Activated naive CD8-positive, alpha-beta T cell treated with anti-CD3 and anti-CD28 coated beads, Interleukin-2, amount 50 U/mL, for 16 hours (primary cell): ENCODE measurements around the gene OPN4.

Experiments used
- DNase-seq: peaks from one replicate; pipeline ENCODE4 v3.0.0-alpha.2; 2020; ENCODE audit warnings: low read depth, low spot score

OPN4 gene

DNA sequence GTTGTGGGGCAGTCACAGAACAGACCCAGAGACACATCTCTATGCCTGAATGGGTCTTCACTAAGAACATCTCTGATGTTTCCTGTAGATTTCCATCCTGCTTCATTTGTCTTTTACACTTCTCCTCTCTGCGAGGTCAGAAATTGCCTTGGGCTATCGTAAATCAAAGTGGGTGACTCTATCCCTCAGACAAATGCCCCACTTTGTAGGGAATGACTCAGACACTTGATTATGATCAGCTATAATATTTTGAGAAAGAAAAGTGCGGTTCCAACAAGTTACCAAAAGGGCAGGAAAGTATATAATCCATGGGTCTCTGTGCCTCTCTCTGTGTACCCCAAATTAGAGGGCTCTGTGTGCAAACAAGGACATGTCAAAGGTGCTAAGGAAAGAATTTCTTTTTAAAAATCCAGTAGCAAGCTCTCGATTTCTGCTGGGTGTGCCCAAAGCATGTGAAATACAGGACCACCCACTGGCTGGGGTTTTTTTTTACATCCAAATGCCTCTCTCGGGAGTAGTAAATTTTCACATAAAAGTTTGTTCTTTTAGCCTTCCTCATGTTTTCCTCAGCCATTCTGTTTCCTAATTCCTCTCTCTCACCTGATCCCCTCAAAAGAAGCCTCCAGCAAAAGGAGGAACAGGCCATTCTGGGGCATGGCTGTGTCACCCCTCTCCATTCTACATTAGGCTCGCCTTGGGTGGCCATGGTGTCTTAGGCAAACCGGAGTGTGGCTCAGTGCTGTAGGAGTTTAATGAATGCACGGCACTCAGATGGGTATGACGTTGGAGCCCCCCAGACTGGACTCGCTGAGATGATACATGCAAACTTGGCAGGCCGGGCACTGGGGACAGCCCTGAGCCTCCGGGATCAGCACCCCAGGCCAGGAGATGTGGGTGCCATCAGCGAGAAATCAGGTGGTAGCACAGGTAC is 6.3 kb upstream of the OPN4 start:
- DNase-seq: no peak

DNA sequence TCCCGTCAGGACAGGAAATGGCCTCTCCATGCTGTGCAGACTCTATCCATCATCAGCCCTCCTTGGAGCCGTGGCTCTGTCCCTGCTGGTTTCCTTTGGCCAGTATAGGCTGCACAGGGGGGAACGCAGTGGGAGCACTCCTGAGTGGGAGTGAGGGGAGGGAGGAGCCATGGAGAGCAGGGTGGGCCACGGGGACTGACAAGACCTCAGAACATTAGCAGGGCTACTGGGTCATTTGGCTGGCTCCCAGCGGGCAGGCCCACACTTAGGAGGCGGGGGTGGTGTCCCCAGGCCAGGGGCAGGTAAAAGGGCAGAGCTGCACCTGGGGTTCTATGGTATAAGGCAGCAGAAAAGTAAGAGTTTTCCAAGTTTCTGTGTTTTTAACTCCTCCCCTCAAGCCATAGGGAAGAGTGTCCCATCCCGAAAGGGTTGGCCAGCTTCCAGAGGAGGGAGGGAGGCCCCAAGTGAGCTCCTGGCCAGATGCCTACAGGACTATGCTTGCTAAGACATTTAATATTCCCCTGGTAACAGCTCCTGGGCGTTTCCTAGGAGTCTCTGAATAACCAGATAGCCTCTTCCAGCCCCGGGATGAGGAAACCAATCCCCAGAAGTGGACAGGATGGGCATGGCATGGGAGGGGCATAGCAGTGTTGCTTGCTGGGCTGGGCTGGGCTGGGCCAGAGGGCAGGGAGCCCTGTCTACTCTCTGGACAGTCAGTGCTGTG is 5.5 kb upstream of the OPN4 start:
- no peak for DNase-seq

DNA sequence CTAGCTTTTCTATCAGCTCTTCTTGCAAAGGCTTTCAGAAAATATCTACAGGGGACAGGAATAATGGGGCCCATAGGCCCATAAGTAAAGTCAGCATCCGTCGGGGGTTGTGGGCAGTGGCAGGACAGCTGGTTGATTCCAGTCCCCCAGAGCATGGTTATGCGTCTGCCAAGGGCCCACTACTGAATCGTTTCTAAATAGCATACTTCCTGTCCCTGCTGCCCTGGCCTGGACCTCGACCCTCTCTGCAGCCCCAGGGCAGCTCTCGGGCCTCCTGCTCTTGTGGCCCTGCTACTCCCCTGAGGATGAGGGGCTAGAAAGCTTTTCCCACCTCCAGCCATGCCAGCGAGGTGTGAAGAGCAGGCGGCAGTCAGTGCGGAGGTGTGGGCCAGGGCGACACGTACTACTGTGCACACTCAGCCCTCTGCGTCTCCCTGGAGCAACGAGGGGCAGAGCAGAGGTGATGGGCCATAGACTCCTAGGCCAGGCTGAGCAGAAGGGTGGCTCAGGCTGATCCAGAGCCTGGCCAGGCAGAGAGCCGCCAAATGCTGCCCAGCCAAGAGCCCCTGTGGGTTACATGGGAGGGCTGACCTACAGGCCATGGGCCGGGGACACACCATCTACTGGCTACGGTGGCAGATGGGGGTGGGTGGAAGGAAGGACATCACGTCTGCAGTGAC is 4.7 kb upstream of the OPN4 start:
- DNase-seq: no peak

DNA sequence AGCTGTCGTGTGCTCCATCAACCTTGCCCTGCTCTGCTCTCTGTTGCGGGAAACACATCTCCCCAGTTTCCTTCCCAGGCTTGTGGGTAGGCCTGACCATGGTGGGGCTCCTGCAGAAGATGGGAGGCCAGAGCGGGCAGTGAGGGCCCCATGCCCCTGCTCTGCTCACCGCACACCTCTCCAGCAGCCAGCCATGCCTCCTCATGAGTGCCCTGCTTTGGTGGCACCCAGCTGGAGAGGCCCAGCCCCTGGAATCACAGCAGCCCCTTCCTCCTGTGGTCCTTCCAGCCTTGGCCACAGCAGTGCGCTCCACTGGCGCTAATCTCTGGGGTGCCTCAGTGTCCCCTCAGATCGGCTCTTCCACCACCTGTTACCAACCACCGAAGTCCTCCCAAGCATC is 4.2 kb upstream of the OPN4 start:
- DNase-seq: no peak

DNA sequence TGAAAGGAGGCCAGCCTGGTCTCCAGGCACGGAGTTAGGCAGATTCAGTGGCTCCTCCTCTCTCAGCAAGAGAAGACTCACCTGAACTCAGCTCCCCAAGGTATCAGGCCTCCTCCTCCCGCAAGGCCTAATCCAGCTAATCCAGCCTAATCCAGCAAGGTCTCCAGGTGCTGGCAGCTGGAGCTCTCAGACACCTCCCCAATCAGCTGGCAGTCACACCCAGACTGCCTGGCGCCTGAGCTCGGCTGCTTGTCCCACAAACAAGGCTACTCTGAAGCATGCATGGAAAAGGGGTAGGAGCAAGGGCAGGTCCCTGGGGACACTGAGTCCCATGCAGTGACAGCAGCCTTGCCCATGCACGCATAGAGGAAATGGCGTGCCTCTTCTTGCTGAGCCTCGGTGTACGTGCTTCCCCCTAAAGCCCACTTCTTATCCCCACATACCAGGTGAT is 3.3 kb upstream of the OPN4 start:
- no peak for DNase-seq

DNA sequence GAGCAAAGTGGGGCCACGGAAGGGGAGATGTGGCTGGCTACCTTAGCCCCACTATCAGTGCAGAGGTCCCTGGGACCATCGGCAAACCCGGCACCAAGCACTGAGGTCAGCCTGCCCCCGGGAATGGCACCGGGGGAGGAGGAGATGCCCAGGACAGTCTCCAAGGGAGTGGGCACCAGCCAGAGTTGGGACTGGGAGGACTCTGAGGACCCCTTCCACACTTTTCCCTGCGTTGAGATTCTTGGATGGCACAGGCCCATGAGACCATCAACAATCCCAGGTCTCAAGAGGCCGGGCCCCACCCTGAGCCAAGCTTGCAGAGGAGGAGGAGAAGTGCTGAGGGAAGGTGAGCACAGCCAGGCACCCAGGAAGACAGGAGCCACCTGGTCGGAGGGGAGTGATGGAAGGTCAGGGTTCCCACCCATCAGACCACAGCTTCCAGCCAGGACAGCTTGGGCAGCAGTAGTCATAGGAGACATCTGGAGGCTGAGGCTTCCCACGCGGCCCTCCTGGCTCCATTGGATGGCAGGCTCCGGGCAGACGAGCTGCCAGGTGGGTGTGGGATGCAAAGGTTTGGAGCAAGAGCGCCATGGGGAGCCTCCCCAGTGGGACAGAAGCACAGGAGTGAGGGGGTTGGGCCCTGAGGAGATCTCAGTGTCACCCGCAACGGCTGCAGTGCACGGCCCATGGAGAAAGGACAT is 2.6 kb upstream of the OPN4 start:
- no peak for DNase-seq

DNA sequence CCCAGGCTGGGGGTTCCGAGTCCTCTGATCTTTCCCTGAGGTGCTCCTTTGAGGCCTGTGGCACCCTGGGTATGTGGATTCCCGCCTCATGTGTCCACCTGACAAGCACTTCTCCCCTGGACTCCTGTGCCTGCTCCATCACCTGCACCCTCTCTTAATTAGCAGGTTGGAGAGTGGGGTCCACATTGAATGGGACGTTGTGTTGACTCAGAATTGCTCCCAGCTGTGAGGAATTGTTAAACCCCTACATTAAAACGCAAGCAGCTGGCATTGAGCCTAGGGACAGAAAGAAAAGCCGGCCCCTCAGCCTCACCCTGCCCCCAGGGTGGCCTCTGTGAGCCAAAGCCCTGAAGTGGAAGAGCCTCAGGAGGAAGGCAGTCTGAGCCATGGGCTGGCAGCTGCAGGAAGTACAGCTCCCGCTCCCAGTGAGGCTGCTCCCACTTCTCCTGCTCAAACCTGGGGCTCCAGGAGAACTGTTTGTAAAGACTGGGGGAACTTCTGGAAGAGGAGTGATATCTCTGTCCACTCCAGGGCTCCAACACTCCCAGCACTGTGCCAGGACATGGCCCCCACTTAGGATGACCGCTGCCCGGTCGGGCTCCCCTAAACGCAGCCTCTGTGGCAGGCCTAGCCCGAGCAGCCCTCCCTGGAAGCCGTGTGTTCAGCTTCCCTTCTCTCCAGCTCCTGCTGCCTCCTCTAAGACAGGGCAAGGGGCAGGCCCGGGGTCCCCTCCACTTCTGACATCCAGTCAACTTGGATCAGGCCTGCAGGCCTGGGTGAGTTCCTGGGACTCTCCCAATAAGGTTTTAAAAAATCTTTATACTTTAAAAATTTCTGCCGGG is 1.8 kb upstream of the OPN4 start:
- no peak for DNase-seq

DNA sequence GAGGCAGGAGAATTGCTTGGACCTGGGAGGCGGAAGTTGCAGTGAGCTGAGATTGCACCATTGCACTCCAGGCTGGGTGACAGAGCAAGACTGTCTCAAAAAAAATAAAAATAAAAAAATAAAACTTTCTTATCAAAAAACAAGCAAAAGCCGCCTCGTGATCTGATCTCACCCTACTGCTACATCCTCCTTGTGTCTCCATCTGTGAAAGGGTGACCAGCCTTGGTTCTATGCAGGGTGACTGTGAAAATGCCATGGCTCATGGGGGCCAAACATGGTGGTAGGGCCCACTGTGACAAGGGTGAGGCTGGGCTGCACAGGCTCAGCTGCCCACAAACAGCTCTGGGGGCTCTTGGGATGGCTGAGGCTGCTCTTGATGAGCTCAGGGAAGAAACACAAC is 968 bp upstream of the OPN4 start:
- DNase-seq: no peak

DNA sequence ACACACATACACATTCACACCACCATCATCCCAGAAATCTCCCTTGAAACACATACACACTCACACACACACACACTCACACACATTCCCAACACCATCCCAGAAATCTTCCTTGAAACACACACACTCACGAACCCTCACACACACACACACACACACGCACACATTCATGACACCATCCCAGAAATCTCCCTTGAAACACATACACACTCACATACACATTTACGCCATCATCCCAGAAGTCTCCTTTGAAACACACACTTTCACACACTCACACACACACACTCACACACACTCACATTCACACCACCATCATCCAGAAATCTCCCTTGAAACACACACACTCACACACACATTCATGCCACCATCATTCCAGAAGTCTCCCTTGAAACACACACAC is 360 bp upstream of the OPN4 start:
- DNase-seq: no peak

DNA sequence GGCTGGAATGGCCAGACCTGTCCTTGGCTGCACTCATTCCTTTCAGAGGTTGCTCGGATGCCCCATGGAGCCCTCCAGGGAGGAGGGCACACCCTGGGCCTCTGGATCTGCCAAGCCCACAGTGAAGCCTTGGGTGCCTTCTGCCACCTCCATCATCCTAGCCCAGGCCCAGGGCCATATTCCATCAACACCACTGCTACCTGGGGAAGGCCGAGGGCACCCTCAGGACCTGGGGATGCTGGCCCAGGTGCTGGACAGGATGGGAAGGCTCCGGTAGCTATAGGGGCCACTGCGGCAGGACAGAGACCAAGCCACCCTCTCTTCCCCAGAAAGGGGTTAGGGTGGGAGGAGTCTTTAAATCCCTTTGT is 810 bp downstream of the OPN4 start:
- DNase-seq: no peak

DNA sequence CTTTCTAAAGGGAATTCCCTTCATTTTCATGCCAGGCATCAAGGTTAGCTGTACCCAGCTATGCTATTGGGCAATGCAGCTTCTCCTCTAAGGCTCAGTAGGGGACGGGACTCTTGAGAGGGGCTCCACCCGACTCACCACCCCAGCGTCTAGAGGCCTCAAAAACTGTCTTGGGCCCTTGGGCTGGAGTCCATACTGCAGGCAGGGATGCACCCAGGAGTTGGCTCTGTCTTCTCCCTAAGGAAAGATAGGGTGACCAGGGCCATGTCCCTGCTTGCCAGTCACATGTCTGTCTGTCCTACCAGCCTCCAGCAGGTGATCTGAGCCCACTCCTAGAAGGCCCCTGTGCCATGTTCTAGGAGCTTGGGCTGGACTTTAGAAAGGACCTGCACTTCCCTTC is 1.2 kb downstream of the OPN4 start:
- DNase-seq: no peak

DNA sequence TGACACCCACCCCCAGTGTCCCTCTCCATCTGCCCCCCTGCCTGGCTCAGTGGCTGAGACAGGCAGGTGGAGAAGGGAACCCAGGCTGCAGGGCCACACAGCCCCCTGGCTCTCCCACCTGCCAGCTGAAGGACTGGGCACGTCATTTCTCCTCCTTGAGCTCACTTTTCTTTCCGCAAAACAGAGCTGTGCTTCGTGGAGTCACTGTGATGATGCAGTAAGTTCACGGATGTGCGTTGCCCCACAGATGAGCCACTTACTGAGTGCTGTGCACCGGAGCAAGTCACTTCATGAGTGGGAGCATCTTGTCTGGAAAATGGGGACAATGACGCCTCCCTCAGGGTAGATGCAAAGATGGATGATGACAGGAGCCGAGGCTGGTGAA is 2.7 kb downstream of the OPN4 start:
- DNase-seq: no peak

DNA sequence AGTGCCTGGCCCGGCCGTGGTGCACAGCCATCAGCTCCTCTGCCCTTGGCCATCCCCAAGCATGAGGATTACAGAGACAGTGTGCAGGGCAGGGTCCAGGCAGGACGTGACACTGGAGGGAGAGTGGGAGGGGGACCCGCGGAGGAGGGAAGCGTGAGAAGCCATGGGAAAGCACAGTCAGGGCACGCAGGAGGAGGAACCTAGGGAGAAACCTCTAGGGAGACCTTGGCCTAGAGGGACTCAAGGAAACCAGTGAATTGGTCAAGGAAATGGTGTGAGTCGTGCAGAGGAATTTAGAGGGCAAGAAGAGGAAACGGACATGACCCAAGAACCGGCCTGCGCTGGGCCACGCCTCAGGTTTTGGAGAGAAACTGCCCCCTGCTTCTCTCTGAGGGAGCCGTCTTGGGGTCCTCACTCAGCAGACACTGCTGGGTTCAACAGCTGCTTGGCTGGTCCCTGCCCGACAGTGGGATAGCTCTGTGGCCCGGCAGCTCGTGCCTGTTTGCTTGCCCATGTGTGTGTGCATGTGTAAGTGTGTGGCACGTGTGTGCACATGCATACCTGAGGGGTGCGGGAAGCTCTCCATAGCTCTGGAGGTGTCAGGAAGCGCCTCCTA is 3.2 kb downstream of the OPN4 start:
- no peak for DNase-seq

DNA sequence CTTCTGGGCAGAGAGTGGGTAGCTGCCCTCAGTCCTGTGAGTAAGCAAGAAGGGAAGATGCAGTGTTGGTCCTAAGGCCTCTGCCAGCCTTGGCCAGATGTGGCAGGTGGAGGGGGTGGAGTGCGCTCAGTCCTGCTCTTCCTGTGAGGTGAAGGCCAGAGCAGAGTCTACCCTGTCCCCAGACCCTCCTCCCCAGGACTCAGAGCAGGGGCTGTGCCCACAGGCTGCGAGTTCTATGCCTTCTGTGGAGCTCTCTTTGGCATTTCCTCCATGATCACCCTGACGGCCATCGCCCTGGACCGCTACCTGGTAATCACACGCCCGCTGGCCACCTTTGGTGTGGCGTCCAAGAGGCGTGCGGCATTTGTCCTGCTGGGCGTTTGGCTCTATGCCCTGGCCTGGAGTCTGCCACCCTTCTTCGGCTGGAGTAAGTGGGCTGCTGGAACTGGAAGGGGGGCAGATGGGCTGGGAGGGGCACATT is 4.0 kb downstream of the OPN4 start:
- DNase-seq: no peak

DNA sequence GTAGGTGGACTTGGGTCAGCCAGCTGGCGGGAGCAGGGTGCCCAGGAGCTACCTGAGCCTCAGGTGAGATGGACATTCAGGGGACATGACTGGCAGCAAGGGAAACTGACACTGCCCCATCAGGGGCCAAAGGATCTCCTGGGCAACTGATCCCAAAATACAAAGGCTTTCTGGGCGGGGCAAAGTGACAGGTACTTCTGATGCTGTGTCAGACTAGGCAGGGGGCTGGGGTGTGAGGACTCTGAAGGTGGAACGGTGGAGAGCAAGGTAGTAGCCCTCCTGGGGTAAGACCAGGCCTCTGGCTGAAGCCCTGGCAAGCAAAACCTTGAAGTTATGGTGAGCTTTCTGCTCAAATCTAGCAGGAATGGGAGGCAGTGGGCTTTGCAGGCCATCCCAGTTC is 4.4 kb downstream of the OPN4 start:
- DNase-seq: no peak

DNA sequence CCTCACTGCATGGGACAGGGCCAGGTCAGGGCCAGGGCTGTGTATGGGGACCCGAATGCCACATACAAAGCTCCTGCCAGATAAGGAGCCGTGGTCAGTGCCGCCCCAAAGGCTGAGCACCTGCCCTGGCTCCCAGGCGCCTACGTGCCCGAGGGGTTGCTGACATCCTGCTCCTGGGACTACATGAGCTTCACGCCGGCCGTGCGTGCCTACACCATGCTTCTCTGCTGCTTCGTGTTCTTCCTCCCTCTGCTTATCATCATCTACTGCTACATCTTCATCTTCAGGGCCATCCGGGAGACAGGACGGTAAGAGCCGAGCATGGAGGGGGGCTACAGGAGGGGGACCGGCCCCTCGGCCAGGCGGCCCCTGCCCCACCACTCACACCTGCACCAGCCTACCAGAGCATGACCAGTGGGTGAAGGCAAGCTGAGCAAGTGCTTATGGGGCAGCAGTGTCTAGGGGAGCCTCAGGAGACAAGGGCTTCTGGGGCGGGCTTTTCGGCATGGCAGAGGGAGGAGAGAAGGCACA is 4.9 kb downstream of the OPN4 start:
- no peak for DNase-seq

DNA sequence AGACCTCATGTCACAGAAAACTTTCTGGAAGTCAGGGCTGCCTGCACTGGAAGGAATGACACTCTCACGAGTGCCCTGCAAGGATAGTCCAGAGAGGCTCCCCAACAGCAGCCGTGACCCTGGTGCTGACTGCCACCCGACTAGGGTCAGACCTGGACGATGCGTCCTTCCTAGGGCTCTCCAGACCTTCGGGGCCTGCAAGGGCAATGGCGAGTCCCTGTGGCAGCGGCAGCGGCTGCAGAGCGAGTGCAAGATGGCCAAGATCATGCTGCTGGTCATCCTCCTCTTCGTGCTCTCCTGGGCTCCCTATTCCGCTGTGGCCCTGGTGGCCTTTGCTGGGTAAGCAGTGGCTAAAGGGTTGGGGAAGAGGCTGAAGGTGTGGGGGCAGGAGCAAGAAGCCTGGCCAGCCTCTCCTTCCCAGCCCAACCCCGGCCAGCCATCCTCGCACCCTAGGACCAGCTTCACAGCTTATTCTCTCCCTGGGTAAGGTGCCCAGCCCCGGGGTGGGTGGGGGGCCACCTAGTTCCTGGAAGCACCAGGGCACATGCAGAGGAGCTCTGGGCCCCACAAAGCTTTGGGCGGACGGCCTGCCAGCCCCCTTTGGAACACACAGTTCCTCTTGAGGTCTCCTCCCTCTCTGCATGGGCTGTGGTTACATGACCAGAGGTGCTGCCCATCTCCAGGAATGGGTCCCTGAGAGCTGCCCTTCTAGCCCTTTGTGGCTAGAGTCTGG is 5.5 kb downstream of the OPN4 start:
- DNase-seq: no peak

DNA sequence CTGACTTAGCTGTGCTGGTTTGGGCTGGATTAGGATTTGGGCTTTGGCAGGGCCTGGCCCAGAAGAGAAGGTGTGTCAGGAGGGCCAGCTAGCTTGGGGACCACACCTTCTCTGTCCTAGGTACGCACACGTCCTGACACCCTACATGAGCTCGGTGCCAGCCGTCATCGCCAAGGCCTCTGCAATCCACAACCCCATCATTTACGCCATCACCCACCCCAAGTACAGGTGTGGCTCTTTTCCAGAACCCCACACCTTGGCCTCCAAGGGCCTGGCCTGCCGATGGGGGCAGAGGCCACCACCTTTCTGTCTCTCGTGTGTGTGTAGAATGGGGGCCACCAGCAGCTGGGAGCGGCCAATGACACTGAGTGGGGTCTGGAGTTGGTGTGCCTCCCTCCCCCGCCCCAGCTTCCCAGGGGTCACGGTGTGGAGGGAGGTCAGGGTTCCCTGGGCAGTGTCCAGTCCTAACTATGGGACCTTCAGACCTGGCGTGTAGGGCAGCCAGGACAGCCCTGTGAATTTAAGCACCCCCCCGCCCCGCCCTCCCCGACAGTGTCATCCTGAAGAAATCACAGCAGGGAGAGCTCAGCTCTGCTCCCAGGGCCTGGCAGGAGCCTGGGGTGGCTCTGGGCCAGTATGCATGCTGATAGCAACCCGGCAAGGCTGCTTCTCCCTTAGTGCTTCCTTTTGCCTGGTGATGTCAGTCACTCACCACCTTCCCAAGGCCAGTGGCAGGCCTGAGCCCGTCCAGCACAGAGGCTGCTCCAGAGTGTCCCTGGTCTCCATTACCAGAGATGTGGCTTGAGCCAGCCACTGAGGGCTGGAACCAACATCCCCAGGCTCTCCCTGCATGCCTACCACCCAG is 7.0 kb downstream of the OPN4 start:
- no peak for DNase-seq
